Fibroblast of lung (primary cell): ENCODE measurements around the gene KLF8. TPM values are rescaled to one million over a fixed set of nuclear protein-coding genes. Genes with fewer than 3 reads are reported as not detected.

ENCODE experiments used
- DNase-seq, 2 donors: peaks; one replicate each; pipeline versions ENCODE4 v3.0.0 to v3.0.0-alpha.2; 2010; ENCODE audit warnings: low read depth in 2 of 2
- H2AFZ ChIP-seq: 2 replicates; pipeline ENCODE4 v1.5.1; 2012; ENCODE audit warnings: low read length, control low read depth, inconsistent platforms
- H3K27ac ChIP-seq: 2 replicates; pipeline ENCODE4 v1.5.1; 2011; ENCODE audit warnings: low read length, control low read depth; ENCODE audit not compliant: insufficient read depth
- H3K27me3 ChIP-seq: 2 replicates; pipeline ENCODE4 v1.5.1; 2011; ENCODE audit warnings: mild to moderate bottlenecking, low read length; ENCODE audit not compliant: control insufficient read depth, insufficient read depth
- H3K36me3 ChIP-seq: 2 replicates; pipeline ENCODE4 v1.5.1; 2011; ENCODE audit warnings: low read length; ENCODE audit not compliant: control insufficient read depth, insufficient read depth
- H3K4me1 ChIP-seq: 2 replicates; pipeline ENCODE4 v1.5.1; 2011; ENCODE audit warnings: low read length; ENCODE audit not compliant: control insufficient read depth, insufficient read depth; ENCODE audit errors: extremely low read depth
- H3K4me2 ChIP-seq: 2 replicates; pipeline ENCODE4 v1.5.1; 2011; ENCODE audit warnings: low read length, control low read depth; ENCODE audit not compliant: insufficient read depth; ENCODE audit errors: extremely low read depth
- H3K4me3 ChIP-seq, 4 experiments: fragments of 200-600 bp in 1 of 4; sonication (generic) in 1 of 4; replicated peaks in 1 of 4; 2 replicates each; pipeline ENCODE4 v1.5.1; 2011 to 2016; ENCODE audit warnings: low read length in 4 of 4, low read depth in 3 of 4, mild to moderate bottlenecking in 3 of 4, control low read depth in 2 of 4, inconsistent platforms in 1 of 4, mixed read lengths in 1 of 4; ENCODE audit not compliant: insufficient read depth in 1 of 4; ENCODE audit errors: control extremely low read depth in 1 of 4
- H3K79me2 ChIP-seq: 2 replicates; pipeline ENCODE4 v1.5.1; 2012; ENCODE audit warnings: mild to moderate bottlenecking, low read length, inconsistent platforms; ENCODE audit not compliant: control insufficient read depth, insufficient read depth
- H3K9ac ChIP-seq: 2 replicates; pipeline ENCODE4 v1.5.1; 2011; ENCODE audit warnings: mild to moderate bottlenecking, low read length, control low read depth; ENCODE audit not compliant: insufficient read depth
- H3K9me3 ChIP-seq: 2 replicates; pipeline ENCODE4 v1.5.1; 2012; ENCODE audit warnings: low read depth, low read length; ENCODE audit not compliant: control insufficient read depth, insufficient read depth
- H4K20me1 ChIP-seq: 2 replicates; pipeline ENCODE4 v1.5.1; 2011; ENCODE audit warnings: low read length; ENCODE audit not compliant: control insufficient read depth, insufficient read depth; ENCODE audit errors: extremely low read depth
- EZH2 ChIP-seq: IDR thresholded peaks from 2 replicates; pipeline ENCODE4 v1.5.1; 2012; ENCODE audit warnings: low read length, control low read depth, mild to moderate bottlenecking; ENCODE audit errors: missing control alignments
- polyA plus RNA-seq, 2 donors: library from polyadenylated mRNA; depleted of rRNA in 1 of 2; stranded (reverse) in 1 of 2; unstranded in 1 of 2; fragments of >200 nt; gene quantifications; 2 replicates each; pipeline ENCODE4 v1.2.1, GENCODE V29; 2011 to 2012; ENCODE audit warnings: missing spikeins in 1 of 2
- total RNA-seq: library from RNA; depleted of rRNA; stranded (reverse); fragments of >200 nt; gene quantifications from 2 replicates; pipeline ENCODE4 v1.2.1, GENCODE V29; 2014
- TF ChIP-seq, protein P1 (sequence below), 2 donors: IDR thresholded peaks in 1 of 2; conservative IDR thresholded peaks in 1 of 2; 1 replicate in 1 of 2; 2 replicates in 1 of 2; pipeline ENCODE4 v1.5.1; 2011 to 2012; ENCODE audit warnings: low read length in 2 of 2, control low read depth in 1 of 2, inconsistent platforms in 1 of 2, low read depth in 1 of 2, mild to moderate bottlenecking in 1 of 2

The KLF8 gene
- total and polyA plus RNA-seq, 2 donors (not counting 1 experiment from before 2014, with no cell fraction given): 3.0 to 4.8 TPM

DNA sequence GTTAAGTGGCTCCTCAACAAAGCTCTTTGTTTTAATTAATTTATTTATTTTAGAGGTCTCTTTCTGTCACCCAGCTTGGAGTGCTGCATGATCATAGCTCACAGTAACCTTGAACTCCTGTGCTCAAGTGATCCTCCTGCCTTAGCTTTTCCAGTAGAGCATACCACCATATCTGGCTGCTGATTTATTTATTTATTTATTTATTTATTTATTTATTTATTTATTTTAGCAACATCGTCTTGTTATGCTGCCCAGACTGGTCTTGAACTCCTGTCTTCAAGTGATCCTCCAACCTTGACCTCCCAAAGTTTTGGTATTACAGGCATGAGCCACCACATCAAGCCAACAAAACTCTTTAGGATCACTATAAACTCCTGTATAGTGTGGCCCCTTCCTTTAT, 15.8 kb upstream of the KLF8 start:
- no peak overlapping the region for H2AFZ ChIP-seq

DNA sequence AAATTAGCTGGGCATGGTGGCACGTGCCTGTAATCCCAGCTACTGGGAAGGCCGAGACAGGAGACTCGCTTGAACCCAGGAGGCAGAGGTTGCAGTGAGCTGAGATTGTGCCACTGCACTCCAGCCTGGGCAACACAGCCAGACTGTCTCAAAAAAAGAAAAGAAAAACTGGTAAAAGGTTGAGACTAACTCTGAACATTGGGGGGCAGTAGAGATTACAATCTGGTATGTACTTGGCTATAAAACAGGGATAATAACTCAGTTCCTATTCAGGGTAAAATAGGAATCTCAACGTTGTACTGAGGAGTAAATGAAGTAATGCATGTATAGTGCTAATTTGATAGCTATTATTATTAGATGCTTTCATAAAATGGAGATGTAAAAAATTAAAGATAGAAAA, 12.5 kb upstream of the KLF8 start:
- no peak overlapping the region for H3K4me2 ChIP-seq
- H3K9ac ChIP-seq: no peak overlapping the region
- peak in 1 of 2 donors; percentile 4 for DNase-seq
- H3K9me3 ChIP-seq: no peaks in the 10 kb centered on the region
- H3K79me2 ChIP-seq: no peaks in the 10 kb centered on the region
- H3K27me3 ChIP-seq: no peaks in the 10 kb centered on the region
- no peak overlapping the region for H3K27ac ChIP-seq
- H3K4me1 ChIP-seq: no peaks in the 10 kb centered on the region
- H4K20me1 ChIP-seq: no peaks in the 10 kb centered on the region
- no peaks in the 10 kb centered on the region for H3K36me3 ChIP-seq
- TF ChIP-seq EZH2: no peak
- TF ChIP-seq, protein P1, sequence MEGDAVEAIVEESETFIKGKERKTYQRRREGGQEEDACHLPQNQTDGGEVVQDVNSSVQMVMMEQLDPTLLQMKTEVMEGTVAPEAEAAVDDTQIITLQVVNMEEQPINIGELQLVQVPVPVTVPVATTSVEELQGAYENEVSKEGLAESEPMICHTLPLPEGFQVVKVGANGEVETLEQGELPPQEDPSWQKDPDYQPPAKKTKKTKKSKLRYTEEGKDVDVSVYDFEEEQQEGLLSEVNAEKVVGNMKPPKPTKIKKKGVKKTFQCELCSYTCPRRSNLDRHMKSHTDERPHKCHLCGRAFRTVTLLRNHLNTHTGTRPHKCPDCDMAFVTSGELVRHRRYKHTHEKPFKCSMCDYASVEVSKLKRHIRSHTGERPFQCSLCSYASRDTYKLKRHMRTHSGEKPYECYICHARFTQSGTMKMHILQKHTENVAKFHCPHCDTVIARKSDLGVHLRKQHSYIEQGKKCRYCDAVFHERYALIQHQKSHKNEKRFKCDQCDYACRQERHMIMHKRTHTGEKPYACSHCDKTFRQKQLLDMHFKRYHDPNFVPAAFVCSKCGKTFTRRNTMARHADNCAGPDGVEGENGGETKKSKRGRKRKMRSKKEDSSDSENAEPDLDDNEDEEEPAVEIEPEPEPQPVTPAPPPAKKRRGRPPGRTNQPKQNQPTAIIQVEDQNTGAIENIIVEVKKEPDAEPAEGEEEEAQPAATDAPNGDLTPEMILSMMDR (conservative IDR thresholded peaks at IDR 0.05 in 1 of 2, IDR thresholded peaks at IDR 0.05 in 1 of 2; ENCODE audit: low read depth in 1 of 2, low read length in 2 of 2): peak in 1 of 2 donors; percentile 16
- no peak overlapping the region for H3K4me3 ChIP-seq
- no peak overlapping the region for H2AFZ ChIP-seq

More for the DNA sequence above, 15.8 kb upstream of the KLF8 start:
- no peaks in the 10 kb centered on the region for H3K36me3 ChIP-seq
- H3K4me2 ChIP-seq: no peak overlapping the region
- H3K9ac ChIP-seq: no peak overlapping the region
- H3K79me2 ChIP-seq: no peaks in the 10 kb centered on the region
- H3K4me1 ChIP-seq: no peaks in the 10 kb centered on the region
- no peaks in the 10 kb centered on the region for H3K9me3 ChIP-seq
- no peaks in the 10 kb centered on the region for H3K27me3 ChIP-seq
- DNase-seq: no peak
- no peaks in the 10 kb centered on the region for H4K20me1 ChIP-seq
- no peak overlapping the region for H3K4me3 ChIP-seq
- TF ChIP-seq, protein P1 (conservative IDR thresholded peaks at IDR 0.05 in 1 of 2, IDR thresholded peaks at IDR 0.05 in 1 of 2; ENCODE audit: low read depth in 1 of 2, low read length in 2 of 2): no peak
- TF ChIP-seq EZH2: no peak
- no peak overlapping the region for H3K27ac ChIP-seq

DNA sequence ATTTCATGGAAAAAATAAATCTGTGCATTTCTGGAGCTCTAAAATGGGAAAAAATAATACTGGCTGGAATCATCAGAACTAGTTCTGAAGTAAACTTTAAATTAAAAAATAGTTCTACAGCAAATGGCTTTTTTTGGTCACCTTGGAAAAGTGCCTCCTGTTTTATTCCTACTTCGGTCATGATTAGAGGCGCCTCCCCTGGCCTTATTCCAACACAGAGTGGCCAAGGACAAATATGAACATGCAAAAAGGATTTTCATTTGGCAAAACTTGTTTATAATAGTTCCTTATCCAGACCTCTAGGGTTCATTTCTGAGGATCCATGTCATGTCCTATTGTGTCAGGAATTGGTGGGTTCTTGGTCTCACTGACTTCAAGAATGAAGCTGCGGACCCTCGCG, 11.1 kb upstream of the KLF8 start:
- H3K9ac ChIP-seq: no peak overlapping the region
- H3K4me2 ChIP-seq: no peak overlapping the region
- DNase-seq: no peak
- H3K36me3 ChIP-seq: no peaks in the 10 kb centered on the region
- TF ChIP-seq, protein P1 (conservative IDR thresholded peaks at IDR 0.05 in 1 of 2, IDR thresholded peaks at IDR 0.05 in 1 of 2; ENCODE audit: low read depth in 1 of 2, low read length in 2 of 2): no peak
- no peak for TF ChIP-seq EZH2
- H3K79me2 ChIP-seq: no peaks in the 10 kb centered on the region
- no peak overlapping the region for H3K4me3 ChIP-seq
- no peak overlapping the region for H2AFZ ChIP-seq
- no peak overlapping the region for H3K27ac ChIP-seq
- no peaks in the 10 kb centered on the region for H4K20me1 ChIP-seq
- no peaks in the 10 kb centered on the region for H3K27me3 ChIP-seq
- no peaks in the 10 kb centered on the region for H3K9me3 ChIP-seq
- no peaks in the 10 kb centered on the region for H3K4me1 ChIP-seq
